B cell (primary cell): ENCODE data around the gene RAB31. TPM values are rescaled to one million over a fixed set of nuclear protein-coding genes. Genes with fewer than 3 reads are reported as not detected.

Experiments used
- ATAC-seq: fragments of 200-7000 bp; cut with Tn5 transposase; one replicate; pipeline ENCODE4 v1.10.0; 2021; ENCODE audit warnings: low read depth, mild to moderate bottlenecking, moderate number of reproducible peaks, moderate library complexity
- CTCF ChIA-PET: fragments of 350-600 bp; sonication (Branson Sonifier 250); formaldehyde crosslinking; loops from one replicate; lab custom pipeline; 2021; ENCODE audit warnings: antibody characterized with exemption, inconsistent platforms; lab: Charles Lee
- POLR2A ChIA-PET: fragments of 350-600 bp; sonication (Branson Sonifier 250); formaldehyde crosslinking; loops from one replicate; lab custom pipeline; 2021; ENCODE audit warnings: antibody characterized with exemption; lab: Charles Lee
- DNase-seq: peaks from one replicate; pipeline ENCODE4 v3.0.0; 2013
- H2AFZ ChIP-seq: 2 replicates; pipeline ENCODE4 v1.6.1; 2012; ENCODE audit warnings: mild to moderate bottlenecking, low read depth, low read length; ENCODE audit not compliant: insufficient read depth, poor library complexity, severe bottlenecking
- H3K27ac ChIP-seq, 2 donors: 1 replicate in 1 of 2; 2 replicates in 1 of 2; pipeline ENCODE4 v1.5.1; 2012 to 2013; ENCODE audit warnings: low read length in 2 of 2, mild to moderate bottlenecking in 2 of 2, moderate library complexity in 1 of 2
- H3K27me3 ChIP-seq, 4 experiments: fragments of 200-600 bp in 1 of 4; sonication (generic) in 1 of 4; replicated peaks in 1 of 4; 1 replicate in 2 of 4; 2 replicates in 2 of 4; pipeline versions ENCODE4 v1.6.1 to v1.7.0; 2013 to 2016; ENCODE audit warnings: low read length in 3 of 4, mild to moderate bottlenecking in 2 of 4, mixed read lengths in 1 of 4, moderate library complexity in 1 of 4; ENCODE audit not compliant: insufficient read depth in 4 of 4, control insufficient read depth in 3 of 4; ENCODE audit errors: control extremely low read depth in 1 of 4
- H3K36me3 ChIP-seq, 2 experiments: replicated peaks in 1 of 2; 1 replicate in 1 of 2; 2 replicates in 1 of 2; pipeline versions ENCODE4 v1.6.1 to v1.7.1; 2013; ENCODE audit warnings: low read length in 1 of 2; ENCODE audit not compliant: insufficient read depth in 2 of 2, control insufficient read depth in 1 of 2; ENCODE audit errors: control extremely low read depth in 1 of 2, extremely low read depth in 1 of 2
- H3K4me1 ChIP-seq, 2 donors: fragments of 200-600 bp in 1 of 2; sonication (generic) in 1 of 2; 1 replicate in 1 of 2; 2 replicates in 1 of 2; pipeline versions ENCODE4 v1.5.1 to v1.6.1; 2013 to 2017; ENCODE audit warnings: low read length in 2 of 2; ENCODE audit not compliant: control insufficient read depth in 2 of 2, insufficient read depth in 2 of 2
- H3K4me2 ChIP-seq: replicated peaks from 2 replicates; pipeline ENCODE3; 2012; ENCODE audit warnings: mild to moderate bottlenecking, low read depth, low read length; ENCODE audit not compliant: poor library complexity, severe bottlenecking
- H3K4me3 ChIP-seq, 5 experiments: fragments of 200-600 bp in 1 of 5; sonication (generic) in 1 of 5; 1 replicate in 3 of 5; 2 replicates in 2 of 5; pipeline versions ENCODE4 v1.5.1 to v1.7.0; 2011 to 2016; ENCODE audit warnings: low read length in 4 of 5, mild to moderate bottlenecking in 4 of 5, low read depth in 2 of 5, control low read depth in 1 of 5, moderate library complexity in 1 of 5; ENCODE audit not compliant: insufficient read depth in 1 of 5; ENCODE audit errors: control extremely low read depth in 1 of 5, extremely low read depth in 1 of 5
- H3K79me2 ChIP-seq: fragments of 200-600 bp; sonication (generic); one replicate; pipeline ENCODE4 v1.6.0; 2016; ENCODE audit warnings: low read length; ENCODE audit not compliant: control insufficient read depth, insufficient read depth
- H3K9ac ChIP-seq: fragments of 200-600 bp; sonication (generic); 2 replicates; pipeline ENCODE4 v1.6.1; 2017; ENCODE audit warnings: mild to moderate bottlenecking, low read length, moderate library complexity
- H3K9me3 ChIP-seq, 3 donors: one replicate each; pipeline versions ENCODE4 v1.6.1 to v1.7.1; 2013; ENCODE audit warnings: low read length in 2 of 3; ENCODE audit not compliant: control insufficient read depth in 2 of 3, insufficient read depth in 1 of 3; ENCODE audit errors: control extremely low read depth in 1 of 3
- H4K20me1 ChIP-seq: 2 replicates; pipeline ENCODE4 v1.6.0; 2012; ENCODE audit warnings: mild to moderate bottlenecking, low read length; ENCODE audit not compliant: insufficient read depth, control insufficient read depth, poor library complexity, severe bottlenecking
- H3K27ac Mint-ChIP-seq: one replicate; pipeline ENCODE4 v1.8.0; 2021; ENCODE audit warnings: mixed read lengths
- H3K27me3 Mint-ChIP-seq: one replicate; pipeline ENCODE4 v1.8.0; 2021; ENCODE audit warnings: mixed read lengths
- H3K4me1 Mint-ChIP-seq: one replicate; pipeline ENCODE4 v1.8.0; 2021; ENCODE audit warnings: mixed read lengths
- H3K4me3 Mint-ChIP-seq: one replicate; pipeline ENCODE4 v1.8.0; 2021; ENCODE audit warnings: mixed read lengths
- H3K9me3 Mint-ChIP-seq: one replicate; pipeline ENCODE4 v1.8.0; 2022; ENCODE audit warnings: mixed read lengths; ENCODE audit not compliant: insufficient read depth
- CTCF ChIP-seq: fragments of 200-600 bp; IDR thresholded peaks from one replicate; pipeline ENCODE4 v1.8.0; 2022; ENCODE audit warnings: antibody characterized with exemption, mild to moderate bottlenecking
- EZH2 ChIP-seq: IDR thresholded peaks from 2 replicates; pipeline ENCODE4 v1.6.1; 2012; ENCODE audit warnings: borderline replicate concordance, low read depth, mild to moderate bottlenecking, moderate library complexity, low read length; ENCODE audit not compliant: insufficient read depth, poor library complexity, severe bottlenecking
- WGBS: methylation state at CpG from one replicate; pipeline ENCODE4 v1.1.5; 2013; ENCODE audit warnings: missing lambda C conversion rate; ENCODE audit not compliant: insufficient coverage; 5-methylcytosine and 5-hydroxymethylcytosine counted together
- intact Hi-C: fragments of 100-400 bp; cut with micrococcal nuclease; formaldehyde crosslinking; loops from one replicate; pipeline ENCODE4 v1.10.0; 2022
- polyA plus RNA-seq: library from polyadenylated mRNA; depleted of rRNA; stranded (reverse); fragments of >200 nt; gene quantifications from 2 replicates; pipeline ENCODE4 v1.2.3, GENCODE V29; 2012
- total RNA-seq, 2 donors: library from RNA; stranded (reverse); fragments of 120-200 nt in 1 of 2; gene quantifications; 1 replicate in 1 of 2; 2 replicates in 1 of 2; pipeline versions ENCODE4 v1.2.3 to v1.2.4, GENCODE V29; 2013 to 2022

The RAB31 gene
- total and polyA plus RNA-seq, 2 donors (not counting 1 experiment from before 2014, with no cell fraction given), result 15.5 to 44.6 TPM

DNA sequence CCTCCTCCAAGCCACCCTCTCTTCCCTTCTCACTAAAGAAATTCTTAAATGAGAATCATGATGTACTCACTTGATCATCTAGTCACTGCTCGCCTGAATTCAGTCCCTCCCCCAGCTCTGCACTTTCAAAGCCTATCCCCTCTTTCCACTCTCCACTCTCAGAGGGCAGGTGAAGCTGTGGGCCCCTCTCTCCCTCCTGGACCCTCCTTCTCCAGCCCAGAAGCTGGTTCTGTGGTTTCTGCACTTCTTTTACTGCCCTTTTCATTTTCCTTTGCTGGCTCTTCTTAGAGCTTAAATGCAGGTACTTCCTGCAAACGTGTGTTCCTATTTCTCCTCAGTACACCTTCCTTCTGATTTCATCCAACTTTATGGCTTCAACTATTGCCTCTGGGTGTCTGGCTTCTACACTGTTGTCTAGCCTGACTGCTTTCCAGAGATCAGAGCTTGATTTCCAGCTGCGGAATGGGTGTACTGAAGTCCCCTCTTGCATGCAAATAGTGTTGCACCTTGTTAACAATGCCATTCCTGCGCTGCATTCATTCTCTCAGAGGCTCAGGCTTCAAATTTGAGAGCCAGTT lies 162.4 kb downstream of the RAB31 start:
- H3K4me1 ChIP-seq, result no peaks in the 10 kb centered on the region
- Mint-ChIP-seq H3K4me3 (no peak overlapping the region), H3K4me1 (peaks cover 1% of the 10 kb centered on the region), H3K27me3 (peaks cover 18% of the 10 kb centered on the region), H3K27ac (no peak overlapping the region), H3K9me3 (peaks cover 5% of the 10 kb centered on the region)
- DNase-seq (no peak), ATAC-seq (no peak)
- no peak overlapping the region for H3K27ac ChIP-seq
- intact Hi-C loops, result no loop called here
- H3K27me3 ChIP-seq, result peaks cover 0 to 4% (median 0%) of the 10 kb centered on the region in 4 experiments
- POLR2A ChIA-PET, result no interaction called here
- WGBS, result 67% methylated on average over 4 of the region's 4 CpGs
- H3K4me2 ChIP-seq, result no peak overlapping the region
- no peaks in the 10 kb centered on the region for H3K36me3 ChIP-seq
- H3K79me2 ChIP-seq, result no peaks in the 10 kb centered on the region
- H3K4me3 ChIP-seq, result no peak overlapping the region
- no peaks in the 10 kb centered on the region for H4K20me1 ChIP-seq
- H3K9ac ChIP-seq, result no peak overlapping the region
- CTCF ChIA-PET, result no interaction called here
- TF ChIP-seq EZH2 (no peak), CTCF (no peak)
- no peak overlapping the region for H2AFZ ChIP-seq
- H3K9me3 ChIP-seq, result peaks cover 0 to 11% (median 8%) of the 10 kb centered on the region in 3 donors

DNA sequence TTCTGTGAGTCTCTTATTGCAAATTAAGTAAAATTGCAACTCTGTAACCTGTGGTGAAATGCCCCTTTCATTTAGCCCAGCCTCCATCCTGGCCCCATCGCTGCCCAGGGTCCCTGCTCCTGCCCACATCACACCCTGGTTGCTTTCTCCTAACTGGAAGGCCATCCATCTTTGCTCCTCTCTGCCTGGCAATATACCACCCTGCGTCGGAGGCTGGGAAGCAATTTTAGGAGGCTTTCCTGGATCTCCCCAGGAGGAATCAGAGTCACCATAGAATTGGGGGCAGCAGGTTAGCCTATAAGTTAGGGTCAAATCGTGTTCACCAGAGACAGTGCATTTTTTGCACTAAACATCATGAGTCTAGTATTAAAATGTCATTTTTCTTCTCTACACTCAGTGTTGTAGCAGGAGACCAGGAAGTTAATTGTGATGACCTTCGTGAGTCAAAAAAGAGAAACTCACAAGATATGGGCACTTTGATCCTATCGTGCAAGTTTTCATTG lies 163.2 kb downstream of the RAB31 start:
- H3K4me3 Mint-ChIP-seq, result no peak overlapping the region
- H3K4me2 ChIP-seq, result no peak overlapping the region
- no peaks in the 10 kb centered on the region for H3K4me1 ChIP-seq
- DNase-seq (no peak), ATAC-seq (no peak)
- peaks cover 0 to 4% (median 0%) of the 10 kb centered on the region in 4 experiments for H3K27me3 ChIP-seq
- H4K20me1 ChIP-seq, result no peaks in the 10 kb centered on the region
- H3K9ac ChIP-seq, result no peak overlapping the region
- 96% methylated on average over 3 of the region's 6 CpGs for WGBS
- peaks cover 1% of the 10 kb centered on the region for H3K4me1 Mint-ChIP-seq
- CTCF ChIA-PET, result no interaction called here
- POLR2A ChIA-PET, result no interaction called here
- intact Hi-C loops, result no loop called here
- H3K36me3 ChIP-seq, result no peaks in the 10 kb centered on the region
- peaks cover 0 to 5% (median 4%) of the 10 kb centered on the region in 3 donors for H3K9me3 ChIP-seq
- no peak overlapping the region for H3K4me3 ChIP-seq
- H3K79me2 ChIP-seq, result no peaks in the 10 kb centered on the region
- H3K9me3 Mint-ChIP-seq, result no peaks in the 10 kb centered on the region
- H3K27ac ChIP-seq, result no peak overlapping the region
- TF ChIP-seq CTCF, result no peak
- TF ChIP-seq EZH2, result no peak
- no peak overlapping the region for H3K27ac Mint-ChIP-seq
- no peak overlapping the region for H2AFZ ChIP-seq
- peaks cover 20% of the 10 kb centered on the region for H3K27me3 Mint-ChIP-seq
